ENCODE measurements around the gene DICER1. TPM values are rescaled to one million over a fixed set of nuclear protein-coding genes. Genes with fewer than 3 reads are reported as not detected.

The DICER1 gene
- total RNA-seq, 4 donors from 2014 or later: 29.4 to 63.7 (median 37.9) TPM

DNA sequence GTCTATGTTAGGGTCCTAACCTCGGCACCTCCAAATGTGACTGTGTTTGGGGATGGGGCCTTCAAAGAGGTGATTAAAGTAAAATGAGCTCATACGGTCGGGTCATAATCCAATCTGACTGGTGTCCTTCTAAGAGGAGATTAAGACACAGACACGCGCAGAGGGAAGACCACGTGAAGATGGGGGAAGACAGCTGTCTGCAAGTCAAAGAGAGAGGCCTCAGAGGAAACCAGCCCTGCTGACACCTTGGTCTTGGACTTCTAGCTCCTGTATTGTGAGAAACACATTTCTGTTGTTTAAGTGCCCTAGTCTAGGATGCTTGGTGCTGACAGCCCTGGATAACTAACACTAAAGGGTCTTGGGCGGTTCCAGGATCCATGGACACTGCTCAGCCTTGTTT lies 109.6 kb downstream of the DICER1 start:
- ATAC-seq (no peak), DNase-seq (no peak)
- intact Hi-C loops (cut with DNase I; ENCODE audit: low total_unique reads) (no loop called here), in situ Hi-C loops (cut with MboI; ENCODE audit: low sequenced_read_pairs in 4 of 4) (no loop called here)
- Histone ChIP-seq H3K27ac (no peak overlapping the region), H3K4me1 (no peaks in the 10 kb centered on the region), H3K27me3 (no peaks in the 10 kb centered on the region), H3K36me3 (no peaks in the 10 kb centered on the region), H3K4me3 (no peak overlapping the region), H3K9me3 (no peaks in the 10 kb centered on the region)
- TF ChIP-seq POLR2A (IDR thresholded peaks at IDR 0.05): no peak
- TF ChIP-seq, protein P1, sequence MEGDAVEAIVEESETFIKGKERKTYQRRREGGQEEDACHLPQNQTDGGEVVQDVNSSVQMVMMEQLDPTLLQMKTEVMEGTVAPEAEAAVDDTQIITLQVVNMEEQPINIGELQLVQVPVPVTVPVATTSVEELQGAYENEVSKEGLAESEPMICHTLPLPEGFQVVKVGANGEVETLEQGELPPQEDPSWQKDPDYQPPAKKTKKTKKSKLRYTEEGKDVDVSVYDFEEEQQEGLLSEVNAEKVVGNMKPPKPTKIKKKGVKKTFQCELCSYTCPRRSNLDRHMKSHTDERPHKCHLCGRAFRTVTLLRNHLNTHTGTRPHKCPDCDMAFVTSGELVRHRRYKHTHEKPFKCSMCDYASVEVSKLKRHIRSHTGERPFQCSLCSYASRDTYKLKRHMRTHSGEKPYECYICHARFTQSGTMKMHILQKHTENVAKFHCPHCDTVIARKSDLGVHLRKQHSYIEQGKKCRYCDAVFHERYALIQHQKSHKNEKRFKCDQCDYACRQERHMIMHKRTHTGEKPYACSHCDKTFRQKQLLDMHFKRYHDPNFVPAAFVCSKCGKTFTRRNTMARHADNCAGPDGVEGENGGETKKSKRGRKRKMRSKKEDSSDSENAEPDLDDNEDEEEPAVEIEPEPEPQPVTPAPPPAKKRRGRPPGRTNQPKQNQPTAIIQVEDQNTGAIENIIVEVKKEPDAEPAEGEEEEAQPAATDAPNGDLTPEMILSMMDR (IDR thresholded peaks at IDR 0.05 in 4 of 5, conservative IDR thresholded peaks at IDR 0.05 in 1 of 5): no peak

- Histone ChIP-seq H3K4me3 (no peak overlapping the region), H3K4me1 (no peaks in the 10 kb centered on the region), H3K36me3 (no peaks in the 10 kb centered on the region), H3K27me3 (no peaks in the 10 kb centered on the region), H3K9me3 (no peaks in the 10 kb centered on the region), H3K27ac (no peak overlapping the region)
- in situ Hi-C loops (cut with MboI; ENCODE audit: low sequenced_read_pairs in 4 of 4) (no loop called here), intact Hi-C loops (cut with DNase I; ENCODE audit: low total_unique reads) (no loop called here)
- DNase-seq: no peak
- ATAC-seq: peak in 1 of 2 donors; percentile 89
- TF ChIP-seq, protein P1 (IDR thresholded peaks at IDR 0.05 in 4 of 5, conservative IDR thresholded peaks at IDR 0.05 in 1 of 5): no peak
- no peak for TF ChIP-seq POLR2A (IDR thresholded peaks at IDR 0.05)
Observed at GRCh38 chr14:95046711-95047681, 110.3 kb downstream of the DICER1 start.

- no peak overlapping the region for H3K27ac ChIP-seq
- TF ChIP-seq, protein P1 (IDR thresholded peaks at IDR 0.05 in 4 of 5, conservative IDR thresholded peaks at IDR 0.05 in 1 of 5): no peak
- TF ChIP-seq POLR2A (IDR thresholded peaks at IDR 0.05): no peak
- H3K4me3 ChIP-seq: no peak overlapping the region
- H3K9me3 ChIP-seq: no peaks in the 10 kb centered on the region
- H3K4me1 ChIP-seq: no peaks in the 10 kb centered on the region
- no peaks in the 10 kb centered on the region for H3K36me3 ChIP-seq
- ATAC-seq (no peak), DNase-seq (no peak)
- in situ Hi-C loops (cut with MboI; ENCODE audit: low sequenced_read_pairs in 4 of 4): no loop called here
- intact Hi-C loops (cut with DNase I; ENCODE audit: low total_unique reads): no loop called here
- no peaks in the 10 kb centered on the region for H3K27me3 ChIP-seq
Observed at GRCh38 chr14:95045836-95046430, 111.4 kb downstream of the DICER1 start.

DNA sequence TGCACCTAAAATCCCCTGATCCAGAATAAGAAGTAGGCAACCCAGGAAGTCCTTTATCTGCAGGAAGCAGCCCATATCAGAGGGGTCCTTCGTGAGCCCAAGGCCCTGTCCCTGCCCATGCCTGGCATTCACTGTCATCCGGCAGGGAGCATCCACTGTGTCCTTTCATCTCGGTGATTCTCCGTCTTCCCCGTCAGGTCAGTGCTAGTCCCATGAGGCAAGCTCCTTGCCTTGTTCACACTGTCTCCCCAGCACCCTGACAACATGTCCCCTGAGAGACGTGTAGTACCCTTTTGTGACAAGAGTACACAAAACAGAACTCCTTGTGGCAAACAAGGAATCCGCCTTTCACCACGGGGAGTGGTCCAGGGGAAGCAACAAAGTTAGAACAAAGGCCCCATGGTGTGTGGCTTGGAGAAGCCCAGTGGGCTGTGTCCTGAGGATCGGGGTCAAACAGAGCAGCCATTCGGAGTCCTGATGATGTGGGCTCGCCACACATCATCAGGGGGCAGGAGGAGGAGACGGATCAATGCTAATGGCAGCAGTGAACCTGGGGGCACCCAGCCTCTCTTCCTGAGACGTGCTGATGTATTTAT lies 112.1 kb downstream of the DICER1 start:
- H3K36me3 ChIP-seq: no peaks in the 10 kb centered on the region
- TF ChIP-seq, protein P1 (IDR thresholded peaks at IDR 0.05 in 4 of 5, conservative IDR thresholded peaks at IDR 0.05 in 1 of 5): no peak
- TF ChIP-seq POLR2A (IDR thresholded peaks at IDR 0.05): no peak
- intact Hi-C loops (cut with DNase I; ENCODE audit: low total_unique reads) (no loop called here), in situ Hi-C loops (cut with MboI; ENCODE audit: low sequenced_read_pairs in 4 of 4) (no loop called here)
- DNase-seq (no peak), ATAC-seq (no peak)
- H3K4me1 ChIP-seq: no peaks in the 10 kb centered on the region
- no peaks in the 10 kb centered on the region for H3K27me3 ChIP-seq
- no peak overlapping the region for H3K4me3 ChIP-seq
- no peaks in the 10 kb centered on the region for H3K9me3 ChIP-seq
- no peak overlapping the region for H3K27ac ChIP-seq
